22Rv1 (cell line): Measurements from ENCODE around the gene LRRC18.

ENCODE experiments used
- ZFX ChIP-seq: fragments of 450-650 bp; IDR thresholded peaks from 2 replicates; pipeline ENCODE4 v1.6.1; 2017; ENCODE audit warnings: antibody characterized with exemption, borderline replicate concordance
- TF ChIP-seq, protein P1 (sequence below): fragments of 450-650 bp; IDR thresholded peaks from 2 replicates; pipeline ENCODE4 v1.5.1; 2017; ENCODE audit warnings: mild to moderate bottlenecking

DNA sequence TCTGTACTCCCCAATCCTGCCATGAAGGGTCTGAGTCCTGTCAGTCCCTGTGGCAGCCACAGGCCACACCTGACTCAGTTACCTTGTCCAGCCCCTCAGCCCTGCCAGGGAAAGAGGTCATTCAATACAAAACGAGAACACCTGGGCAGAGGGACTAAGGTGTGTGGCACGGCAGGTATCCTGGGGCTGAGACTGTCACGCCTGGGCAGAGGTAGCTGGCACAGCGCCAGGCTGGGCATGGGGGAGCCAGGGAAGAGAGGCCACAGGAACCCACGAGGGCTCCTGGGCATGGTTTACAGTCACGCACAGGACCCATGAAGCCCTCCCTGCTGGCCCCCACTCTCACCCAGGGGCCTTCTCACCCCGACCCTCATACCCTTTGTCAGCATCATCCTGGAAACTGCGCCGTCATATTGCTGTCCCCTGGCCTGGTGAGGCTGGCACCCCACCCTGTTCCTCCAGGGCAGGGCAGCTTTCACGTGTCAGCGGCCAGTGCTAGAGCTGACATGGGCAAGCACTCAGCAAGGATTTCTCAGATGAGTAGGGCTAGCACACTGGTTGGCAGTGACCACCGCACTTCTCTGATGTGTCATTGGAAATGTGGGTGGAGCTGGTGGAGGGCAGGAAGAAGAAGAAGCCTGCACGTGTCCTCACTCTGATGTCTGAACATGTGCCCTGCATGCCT, 42.7 kb downstream of the LRRC18 start:
- TF ChIP-seq, protein P1, sequence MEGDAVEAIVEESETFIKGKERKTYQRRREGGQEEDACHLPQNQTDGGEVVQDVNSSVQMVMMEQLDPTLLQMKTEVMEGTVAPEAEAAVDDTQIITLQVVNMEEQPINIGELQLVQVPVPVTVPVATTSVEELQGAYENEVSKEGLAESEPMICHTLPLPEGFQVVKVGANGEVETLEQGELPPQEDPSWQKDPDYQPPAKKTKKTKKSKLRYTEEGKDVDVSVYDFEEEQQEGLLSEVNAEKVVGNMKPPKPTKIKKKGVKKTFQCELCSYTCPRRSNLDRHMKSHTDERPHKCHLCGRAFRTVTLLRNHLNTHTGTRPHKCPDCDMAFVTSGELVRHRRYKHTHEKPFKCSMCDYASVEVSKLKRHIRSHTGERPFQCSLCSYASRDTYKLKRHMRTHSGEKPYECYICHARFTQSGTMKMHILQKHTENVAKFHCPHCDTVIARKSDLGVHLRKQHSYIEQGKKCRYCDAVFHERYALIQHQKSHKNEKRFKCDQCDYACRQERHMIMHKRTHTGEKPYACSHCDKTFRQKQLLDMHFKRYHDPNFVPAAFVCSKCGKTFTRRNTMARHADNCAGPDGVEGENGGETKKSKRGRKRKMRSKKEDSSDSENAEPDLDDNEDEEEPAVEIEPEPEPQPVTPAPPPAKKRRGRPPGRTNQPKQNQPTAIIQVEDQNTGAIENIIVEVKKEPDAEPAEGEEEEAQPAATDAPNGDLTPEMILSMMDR: no peak
- no peak for TF ChIP-seq ZFX
